22Rv1 (cell line): Measurements from ENCODE around the gene EGFR.
A peak's percentile ranks its signal among the peaks of the same experiment; 100 is the strongest.

Experiments
- H3K27ac ChIP-seq: fragments of 450-650 bp; 2 replicates; pipeline ENCODE4 v1.5.1; 2017
- ZFX ChIP-seq: fragments of 450-650 bp; IDR thresholded peaks from 2 replicates; pipeline ENCODE4 v1.6.1; 2017; ENCODE audit warnings: antibody characterized with exemption, borderline replicate concordance
- TF ChIP-seq, protein P1 (sequence below): fragments of 450-650 bp; IDR thresholded peaks from 2 replicates; pipeline ENCODE4 v1.5.1; 2017; ENCODE audit warnings: mild to moderate bottlenecking

The EGFR gene

DNA sequence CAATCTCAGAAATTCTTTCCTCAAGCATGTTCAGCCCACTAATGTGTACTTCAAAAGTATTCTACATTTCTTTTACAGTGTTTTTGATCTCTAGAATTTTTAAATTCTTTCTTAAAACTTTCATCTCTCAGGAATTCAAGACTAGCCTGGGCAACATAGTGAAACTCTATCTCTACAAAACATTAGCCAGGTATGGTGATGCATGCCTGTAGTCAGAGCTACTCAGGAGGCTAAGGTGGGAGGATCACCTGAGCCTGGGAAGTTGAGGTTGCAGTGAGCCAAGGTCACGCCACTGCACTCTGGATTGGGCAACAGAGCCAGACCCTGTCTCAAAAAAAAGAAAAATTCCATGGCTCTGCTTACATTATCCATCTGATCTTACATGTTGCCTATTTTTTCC is 5.0 kb upstream of the EGFR start:
- TF ChIP-seq, protein P1, sequence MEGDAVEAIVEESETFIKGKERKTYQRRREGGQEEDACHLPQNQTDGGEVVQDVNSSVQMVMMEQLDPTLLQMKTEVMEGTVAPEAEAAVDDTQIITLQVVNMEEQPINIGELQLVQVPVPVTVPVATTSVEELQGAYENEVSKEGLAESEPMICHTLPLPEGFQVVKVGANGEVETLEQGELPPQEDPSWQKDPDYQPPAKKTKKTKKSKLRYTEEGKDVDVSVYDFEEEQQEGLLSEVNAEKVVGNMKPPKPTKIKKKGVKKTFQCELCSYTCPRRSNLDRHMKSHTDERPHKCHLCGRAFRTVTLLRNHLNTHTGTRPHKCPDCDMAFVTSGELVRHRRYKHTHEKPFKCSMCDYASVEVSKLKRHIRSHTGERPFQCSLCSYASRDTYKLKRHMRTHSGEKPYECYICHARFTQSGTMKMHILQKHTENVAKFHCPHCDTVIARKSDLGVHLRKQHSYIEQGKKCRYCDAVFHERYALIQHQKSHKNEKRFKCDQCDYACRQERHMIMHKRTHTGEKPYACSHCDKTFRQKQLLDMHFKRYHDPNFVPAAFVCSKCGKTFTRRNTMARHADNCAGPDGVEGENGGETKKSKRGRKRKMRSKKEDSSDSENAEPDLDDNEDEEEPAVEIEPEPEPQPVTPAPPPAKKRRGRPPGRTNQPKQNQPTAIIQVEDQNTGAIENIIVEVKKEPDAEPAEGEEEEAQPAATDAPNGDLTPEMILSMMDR = no peak
- no peak for TF ChIP-seq ZFX

DNA sequence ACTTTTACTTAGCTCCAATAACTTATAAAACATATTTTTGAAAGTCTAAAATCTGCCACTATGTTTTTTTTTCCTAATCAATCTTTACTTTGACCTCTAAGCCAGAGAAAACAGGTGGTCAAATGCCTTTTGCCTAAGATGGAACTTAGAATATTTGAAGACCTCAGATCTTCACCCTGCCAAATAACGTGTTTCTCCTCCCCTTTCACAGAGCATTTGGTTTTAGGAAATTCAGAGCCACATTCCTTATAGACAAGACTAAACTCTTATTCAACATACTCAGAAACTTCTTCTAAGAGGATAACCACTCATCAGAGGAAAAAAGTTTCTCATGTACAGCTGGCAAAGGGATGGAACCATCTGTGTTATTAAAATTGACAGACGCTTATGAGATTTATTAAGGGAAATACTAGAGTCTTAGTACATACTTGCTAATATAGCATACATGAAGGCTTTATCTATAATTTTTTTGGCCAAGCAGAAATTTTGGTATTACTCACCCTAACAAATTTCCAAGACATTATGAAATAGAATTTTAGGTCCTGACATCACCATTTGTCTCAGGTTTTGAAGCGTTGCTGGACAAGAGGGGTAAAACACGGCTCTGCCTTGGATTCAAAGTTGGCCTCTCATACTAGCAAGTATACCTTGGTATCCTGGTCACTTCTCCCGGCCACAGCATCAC is 2.6 kb upstream of the EGFR start:
- TF ChIP-seq ZFX = no peak
- TF ChIP-seq, protein P1 = no peak

More for the DNA sequence above, 5.0 kb upstream of the EGFR start:
- no peak overlapping the region for H3K27ac ChIP-seq

DNA sequence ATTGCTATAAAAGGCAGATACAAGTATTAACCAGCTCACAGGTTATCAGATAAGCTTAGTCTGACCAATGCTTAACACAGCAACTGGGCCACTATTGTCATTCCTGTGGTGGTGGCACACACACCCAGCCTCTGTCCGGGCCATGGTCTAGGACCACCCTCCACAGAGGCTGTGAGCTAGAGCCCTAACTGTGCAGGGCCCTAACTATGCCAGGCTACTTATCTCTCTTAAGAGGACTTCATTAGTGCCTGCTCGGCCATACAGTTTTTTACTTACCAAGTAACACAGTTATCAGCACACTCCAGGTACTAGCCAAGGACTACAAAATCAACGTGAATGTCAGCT is 2.1 kb upstream of the EGFR start:
- TF ChIP-seq, protein P1 = no peak
- TF ChIP-seq ZFX = no peak
- no peak overlapping the region for H3K27ac ChIP-seq

More for the DNA sequence above, 2.6 kb upstream of the EGFR start:
- H3K27ac ChIP-seq = no peak overlapping the region

DNA sequence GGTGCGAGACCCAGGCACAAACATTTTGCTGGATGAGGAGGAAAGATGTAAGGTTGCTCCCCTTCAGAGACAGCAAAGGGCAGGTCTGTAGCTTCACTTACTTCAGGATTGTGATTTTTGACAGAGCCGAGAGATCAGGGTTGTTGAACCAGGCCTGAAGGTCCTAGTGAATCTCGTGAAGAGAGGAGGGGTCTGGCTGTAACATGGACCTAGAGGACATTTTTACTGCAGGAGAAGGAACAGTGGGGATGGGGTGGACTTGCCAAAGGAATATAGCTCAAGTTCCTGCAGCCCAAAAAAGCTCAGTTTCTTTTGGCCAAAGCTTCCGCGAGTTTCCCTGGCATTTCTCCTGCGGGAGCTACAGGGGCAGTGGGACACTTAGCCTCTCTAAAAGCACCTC is 976 bp upstream of the EGFR start:
- TF ChIP-seq, protein P1 = no peak
- TF ChIP-seq ZFX = no peak
- H3K27ac ChIP-seq = no peak overlapping the region

DNA sequence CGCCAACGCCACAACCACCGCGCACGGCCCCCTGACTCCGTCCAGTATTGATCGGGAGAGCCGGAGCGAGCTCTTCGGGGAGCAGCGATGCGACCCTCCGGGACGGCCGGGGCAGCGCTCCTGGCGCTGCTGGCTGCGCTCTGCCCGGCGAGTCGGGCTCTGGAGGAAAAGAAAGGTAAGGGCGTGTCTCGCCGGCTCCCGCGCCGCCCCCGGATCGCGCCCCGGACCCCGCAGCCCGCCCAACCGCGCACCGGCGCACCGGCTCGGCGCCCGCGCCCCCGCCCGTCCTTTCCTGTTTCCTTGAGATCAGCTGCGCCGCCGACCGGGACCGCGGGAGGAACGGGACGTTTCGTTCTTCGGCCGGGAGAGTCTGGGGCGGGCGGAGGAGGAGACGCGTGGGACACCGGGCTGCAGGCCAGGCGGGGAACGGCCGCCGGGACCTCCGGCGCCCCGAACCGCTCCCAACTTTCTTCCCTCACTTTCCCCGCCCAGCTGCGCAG is 424 bp downstream of the EGFR start:
- H3K27ac ChIP-seq = peak overlapping the region; percentile 50
- no peak for TF ChIP-seq ZFX
- TF ChIP-seq, protein P1 = no peak

DNA sequence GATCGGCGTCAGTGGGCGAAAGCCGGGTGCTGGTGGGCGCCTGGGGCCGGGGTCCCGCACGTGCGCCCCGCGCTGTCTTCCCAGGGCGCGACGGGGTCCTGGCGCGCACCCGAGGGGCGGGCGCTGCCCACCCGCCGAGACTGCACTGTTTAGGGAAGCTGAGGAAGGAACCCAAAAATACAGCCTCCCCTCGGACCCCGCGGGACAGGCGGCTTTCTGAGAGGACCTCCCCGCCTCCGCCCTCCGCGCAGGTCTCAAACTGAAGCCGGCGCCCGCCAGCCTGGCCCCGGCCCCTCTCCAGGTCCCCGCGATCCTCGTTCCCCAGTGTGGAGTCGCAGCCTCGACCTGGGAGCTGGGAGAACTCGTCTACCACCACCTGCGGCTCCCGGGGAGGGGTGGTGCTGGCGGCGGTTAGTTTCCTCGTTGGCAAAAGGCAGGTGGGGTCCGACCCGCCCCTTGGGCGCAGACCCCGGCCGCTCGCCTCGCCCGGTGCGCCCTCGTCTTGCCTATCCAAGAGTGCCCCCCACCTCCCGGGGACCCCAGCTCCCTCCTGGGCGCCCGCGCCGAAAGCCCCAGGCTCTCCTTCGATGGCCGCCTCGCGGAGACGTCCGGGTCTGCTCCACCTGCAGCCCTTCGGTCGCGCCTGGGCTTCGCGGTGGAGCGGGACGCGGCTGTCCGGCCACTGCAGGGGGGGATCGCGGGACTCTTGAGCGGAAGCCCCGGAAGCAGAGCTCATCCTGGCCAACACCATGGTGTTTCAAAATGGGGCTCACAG is 1.1 kb downstream of the EGFR start:
- TF ChIP-seq, protein P1 = no peak
- H3K27ac ChIP-seq = peak overlapping the region; percentile 50

DNA sequence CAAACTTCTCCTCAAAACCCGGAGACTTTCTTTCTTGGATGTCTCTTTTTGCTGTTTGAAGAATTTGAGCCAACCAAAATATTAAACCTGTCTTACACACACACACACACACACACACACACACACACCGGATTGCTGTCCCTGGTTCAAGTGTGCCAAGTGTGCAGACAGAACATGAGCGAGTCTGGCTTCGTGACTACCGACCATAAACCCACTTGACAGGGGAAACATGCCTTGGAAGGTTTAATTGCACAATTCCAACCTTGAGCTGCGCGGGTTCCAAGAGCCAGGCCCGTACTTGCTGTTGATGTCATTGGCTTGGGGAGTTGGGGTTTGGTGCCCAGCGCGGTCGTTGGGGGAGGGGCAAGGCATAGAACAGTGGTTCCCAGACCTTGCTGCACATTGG is 1.7 kb downstream of the EGFR start:
- TF ChIP-seq ZFX = no peak
- TF ChIP-seq, protein P1 = no peak
- H3K27ac ChIP-seq = no peak overlapping the region
